Frontal cortex (tissue), 4 donors: ENCODE measurements around the gene CAMK1D. TPM values are rescaled to one million over a fixed set of nuclear protein-coding genes. Genes with fewer than 3 reads are reported as not detected.
"Not testable (repeated sequence)": the region's sequence is repeated elsewhere in the genome, so short reads cannot be mapped to it uniquely, and the experiment has no call there.

Experiments
- DNase-seq, 2 donors: peaks; one replicate each; pipeline ENCODE4 v3.0.0; 2012; ENCODE audit warnings: low spot score in 2 of 2
- FAIRE-seq: peaks from 2 replicates; lab custom pipeline; 2012; peaks lifted over from hg19 to GRCh38; lab: Jason Lieb, UNC
- total RNA-seq: library from RNA; depleted of rRNA; stranded (reverse); fragments of >200 nt; gene quantifications from one replicate; pipeline ENCODE4 v1.2.3, GENCODE V29; 2014
- donor health status: control.
- donor health status: control.
- donor health status: control.

The CAMK1D gene
- total RNA-seq, 1 donor from 2014 or later, result 19.2 TPM

- FAIRE-seq, result no peak
- DNase-seq, result no peak
Observed at GRCh38 chr10:12418000-12418399, 68.7 kb downstream of the CAMK1D start.

DNA sequence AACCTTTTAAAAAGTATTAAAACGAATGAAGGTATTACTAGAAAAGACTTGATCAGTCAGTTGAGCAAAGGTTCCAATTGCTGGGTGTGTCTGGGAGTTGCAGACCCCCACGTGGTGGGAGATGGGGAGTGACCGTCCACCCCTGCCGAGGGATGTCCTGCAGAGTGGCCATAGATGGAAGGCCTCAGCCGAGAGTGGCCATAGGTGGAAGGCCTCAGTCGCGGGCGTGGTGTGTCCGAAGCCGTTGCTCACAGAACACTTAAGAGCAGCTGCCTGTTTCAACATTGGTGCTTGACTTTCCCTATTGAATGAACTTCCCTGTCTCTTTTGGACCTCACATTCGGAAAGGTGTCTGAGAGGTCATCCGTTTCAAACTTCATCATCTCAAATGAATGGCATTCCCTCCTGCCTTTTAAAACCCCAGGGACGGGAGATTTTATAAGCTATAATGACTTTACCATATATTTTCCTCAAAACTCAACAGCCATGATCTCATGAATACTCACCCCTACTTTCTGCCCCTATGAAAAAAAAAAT, 69.4 kb downstream of the CAMK1D start:
- no peak for DNase-seq
- no peak for FAIRE-seq

- no peak for FAIRE-seq
Observed at GRCh38 chr10:12419262-12419847, 70.0 kb downstream of the CAMK1D start.

GRCh38 chr10:12420530-12421120, 71.3 kb downstream of the CAMK1D start:
- FAIRE-seq, result no peak
- DNase-seq, result no peak

More at GRCh38 chr10:12419262-12419847, 70.0 kb downstream of the CAMK1D start:
- DNase-seq, result no peak

GRCh38 chr10:12422189-12422588, 72.8 kb downstream of the CAMK1D start:
- no peak for FAIRE-seq
- no peak for DNase-seq

GRCh38 chr10:12423896-12424295, 74.5 kb downstream of the CAMK1D start:
- FAIRE-seq (no peak), DNase-seq (no peak)

DNA sequence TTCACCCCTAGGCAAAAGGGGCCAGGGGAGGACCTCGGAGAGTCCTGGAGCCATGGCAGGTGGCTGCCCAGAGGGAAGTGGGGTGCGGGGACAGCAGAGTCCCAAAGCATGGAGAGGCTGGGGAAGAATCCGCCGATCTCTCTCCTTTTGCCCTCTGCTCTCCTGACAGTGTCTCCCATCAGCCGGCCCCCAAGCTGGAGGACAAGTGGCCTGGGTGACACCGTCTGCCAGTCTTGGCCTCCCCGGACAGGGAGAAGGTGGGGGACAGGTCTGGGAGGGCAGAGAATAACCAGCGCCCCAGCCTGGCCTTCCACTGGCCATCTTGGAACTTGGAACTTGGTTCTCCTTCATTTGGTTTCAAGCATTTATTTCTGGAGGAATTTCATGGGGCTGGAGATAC, 77.9 kb downstream of the CAMK1D start:
- no peak for DNase-seq
- no peak for FAIRE-seq

DNA sequence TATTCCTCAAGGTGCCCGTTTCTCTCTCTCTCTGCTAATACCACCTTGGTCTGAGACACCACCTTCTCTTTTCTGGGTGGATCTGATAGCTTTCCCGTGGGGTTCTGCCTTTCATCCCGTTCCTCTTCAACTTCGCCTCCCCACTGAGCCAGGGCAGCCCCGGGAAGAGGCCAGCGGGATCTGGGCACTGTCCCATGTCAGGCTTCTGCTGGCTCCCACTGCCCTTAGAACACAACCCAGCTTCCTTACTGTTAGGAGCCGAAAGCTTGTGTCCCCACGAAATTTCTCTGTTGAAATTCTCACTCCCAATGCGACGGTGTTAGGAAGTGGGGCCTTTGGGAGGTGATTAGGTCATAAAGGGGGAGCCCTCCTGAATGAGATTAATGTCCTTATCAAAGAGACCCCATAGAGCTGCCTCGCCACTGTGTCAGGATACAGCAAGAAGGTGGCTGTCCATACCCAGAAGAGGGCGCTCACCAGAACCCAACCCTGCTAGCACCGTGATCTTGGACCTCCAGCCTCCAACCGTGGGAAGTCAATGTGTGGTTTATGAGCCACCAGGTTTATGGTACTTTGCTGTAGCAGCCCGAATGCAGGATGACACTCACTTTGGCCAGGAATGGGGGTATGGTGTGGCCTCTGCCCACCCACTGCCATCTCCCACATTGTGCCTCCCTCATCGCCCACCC, 79.2 kb downstream of the CAMK1D start:
- FAIRE-seq, result no peak

GRCh38 chr10:12430406-12430982, 81.1 kb downstream of the CAMK1D start:
- FAIRE-seq (no peak), DNase-seq (no peak)

More for the DNA sequence above, 79.2 kb downstream of the CAMK1D start:
- no peak for DNase-seq

GRCh38 chr10:12431151-12432101, 82.1 kb downstream of the CAMK1D start:
- FAIRE-seq (no peak), DNase-seq (no peak)

- DNase-seq, result no peak
- no peak for FAIRE-seq
Observed at GRCh38 chr10:12432402-12433189, 83.2 kb downstream of the CAMK1D start.

DNA sequence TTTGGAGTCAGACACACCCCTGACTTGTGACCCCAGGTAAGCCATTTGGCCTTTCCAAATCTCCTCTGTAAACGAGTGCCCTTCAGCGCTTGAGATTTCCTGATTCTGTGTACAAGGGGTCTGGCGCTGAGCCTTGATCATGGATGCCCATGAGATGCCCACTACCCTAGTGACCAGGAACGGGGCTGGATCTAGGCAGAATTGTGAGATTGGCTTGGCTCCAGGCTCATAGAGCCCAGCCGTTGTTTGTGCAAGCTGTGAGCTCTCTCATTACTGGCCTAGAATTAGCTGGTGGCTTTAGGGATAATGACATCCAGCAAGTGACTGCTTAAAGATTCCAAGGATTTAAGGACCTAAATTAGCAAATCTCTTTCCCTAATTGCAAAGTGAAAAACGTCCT, 84.9 kb downstream of the CAMK1D start:
- FAIRE-seq, result no peak
- DNase-seq, result no peak

- not testable (repeated sequence) for FAIRE-seq, DNase-seq
Observed at GRCh38 chr10:12434677-12435076, 85.3 kb downstream of the CAMK1D start.

- DNase-seq, result no peak
- no peak for FAIRE-seq
Observed at GRCh38 chr10:12435348-12435747, 86.0 kb downstream of the CAMK1D start.

DNA sequence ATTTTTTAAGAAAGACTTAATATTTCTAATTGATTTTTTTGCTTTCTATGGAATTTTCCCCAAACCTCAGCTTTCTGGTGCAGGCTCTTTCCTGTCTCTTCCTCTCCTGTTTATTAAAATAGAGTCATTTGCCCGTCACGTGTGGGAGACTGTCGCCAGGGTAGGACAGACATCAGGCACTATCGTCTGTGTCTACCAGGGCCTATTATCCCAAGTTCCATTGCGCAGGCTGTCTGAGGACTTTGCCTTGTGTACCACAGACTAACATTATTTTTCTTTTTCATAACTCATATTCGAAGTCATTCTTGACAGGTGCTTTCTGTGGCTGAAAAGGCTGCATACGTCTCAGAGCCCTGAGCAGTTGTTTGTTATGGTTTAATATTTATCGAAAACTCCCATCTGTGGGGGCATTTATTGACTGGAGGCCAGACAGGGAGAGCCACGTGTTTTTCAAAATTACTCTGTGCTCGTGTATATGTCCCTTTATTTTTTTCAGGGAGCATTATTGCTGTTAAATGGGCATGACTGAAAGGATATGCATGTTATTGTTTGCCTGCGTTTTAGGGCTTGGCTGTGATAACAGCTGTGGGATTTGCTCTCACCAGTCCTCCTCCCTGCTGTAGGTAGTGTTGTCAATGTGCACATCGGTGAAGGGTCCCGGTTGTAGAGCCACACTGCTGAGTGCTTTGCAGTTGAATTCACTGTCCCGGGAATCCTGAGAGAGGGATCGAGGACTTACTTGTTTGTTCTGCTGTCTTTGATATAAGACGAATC, 89.8 kb downstream of the CAMK1D start:
- no peak for DNase-seq
- FAIRE-seq, result no peak

- not testable (repeated sequence) for DNase-seq, FAIRE-seq
Observed at GRCh38 chr10:12439767-12440166, 90.4 kb downstream of the CAMK1D start.

DNA sequence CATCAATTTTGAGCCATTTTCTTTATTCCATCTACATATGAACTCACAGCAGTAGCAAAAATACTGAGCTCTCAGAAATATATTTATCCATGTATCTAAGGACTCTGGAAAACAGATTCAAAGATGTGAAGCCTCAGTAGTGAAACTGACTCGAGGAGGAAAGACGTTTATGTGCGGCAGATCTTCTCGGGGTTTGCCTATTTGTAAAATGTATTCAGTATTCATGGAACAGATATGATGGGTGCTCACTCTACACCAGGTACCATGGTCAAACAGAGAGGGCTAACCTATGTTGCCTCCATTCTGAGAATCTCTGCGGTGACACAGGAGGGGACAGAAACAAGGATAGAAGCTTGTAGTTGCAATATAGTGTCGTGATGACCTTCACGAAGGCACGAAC, 93.7 kb downstream of the CAMK1D start:
- FAIRE-seq (no peak), DNase-seq (no peak)
